ENCODE measurements around the gene IL27RA.

DNA sequence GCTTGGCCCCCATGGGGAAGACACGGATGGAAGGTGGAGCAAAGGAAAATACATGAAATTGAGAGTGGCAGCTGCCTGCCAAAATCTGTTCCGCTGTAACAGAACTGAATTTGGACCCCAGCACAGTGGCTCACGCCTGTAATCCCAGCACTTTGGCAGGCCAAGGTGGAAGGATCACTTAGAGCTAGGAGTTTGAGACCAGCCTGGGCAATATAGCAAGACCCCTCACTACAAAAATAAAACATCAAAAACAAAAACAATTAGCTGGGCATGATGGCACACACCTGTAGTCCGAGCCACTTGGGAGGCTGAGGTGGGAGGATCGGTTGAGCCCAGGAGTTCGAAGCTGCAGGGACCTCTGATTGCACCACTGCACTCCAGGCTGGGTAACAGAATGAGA, 20.9 kb downstream of the IL27RA start:
- TF ChIP-seq POLR2AphosphoS5 (IDR thresholded peaks at IDR 0.05), result no peak
- no peak for TF ChIP-seq POLR2A (IDR thresholded peaks at IDR 0.05)

Measured in stomach (tissue), 4 donors.